Measurements from ENCODE around the gene DDI2.
"Not testable (repeated sequence)": the region's sequence is repeated elsewhere in the genome, so short reads cannot be mapped to it uniquely, and the experiment has no call there.

Gene DDI2

DNA sequence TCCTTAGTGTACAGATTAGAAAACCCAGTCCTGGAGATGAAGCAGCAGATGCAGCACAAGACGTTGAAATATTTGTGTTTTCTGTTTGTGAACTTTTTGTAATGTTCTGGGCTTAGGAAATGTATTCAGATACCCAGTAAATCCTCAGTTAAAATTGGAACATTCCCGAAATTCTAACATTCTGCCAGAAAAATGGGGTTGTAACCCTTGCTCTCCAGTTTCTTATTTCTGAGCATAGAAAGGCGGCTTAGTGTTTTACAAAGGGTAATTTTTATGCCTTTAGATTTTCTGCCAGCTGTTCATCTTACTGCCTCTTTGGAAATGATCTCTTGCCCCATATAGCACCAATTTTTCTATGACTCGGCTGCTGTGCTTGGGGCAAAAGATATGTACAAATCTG, 20.6 kb downstream of the DDI2 start:
- DNase-seq: no peak

DNA sequence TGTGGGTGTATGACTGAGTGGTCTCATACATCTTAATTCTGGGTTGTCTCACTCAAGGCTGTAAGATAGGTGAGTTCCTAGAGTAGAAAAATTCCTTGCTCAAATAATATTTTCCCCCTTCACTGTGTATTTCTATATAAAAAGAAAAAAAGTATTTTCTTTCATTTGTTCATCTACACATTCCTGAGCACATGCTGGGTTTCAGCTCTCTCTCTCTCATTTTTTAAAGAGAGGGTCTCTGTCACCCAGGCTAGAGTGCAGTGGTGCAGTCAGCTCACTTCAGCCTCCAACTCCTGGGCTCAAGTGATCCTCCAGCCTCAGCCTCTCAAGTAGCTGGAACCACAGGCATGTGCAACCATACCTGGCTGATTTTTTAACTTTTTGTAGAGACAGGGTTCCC, 22.0 kb downstream of the DDI2 start:
- DNase-seq: no peak

DNA sequence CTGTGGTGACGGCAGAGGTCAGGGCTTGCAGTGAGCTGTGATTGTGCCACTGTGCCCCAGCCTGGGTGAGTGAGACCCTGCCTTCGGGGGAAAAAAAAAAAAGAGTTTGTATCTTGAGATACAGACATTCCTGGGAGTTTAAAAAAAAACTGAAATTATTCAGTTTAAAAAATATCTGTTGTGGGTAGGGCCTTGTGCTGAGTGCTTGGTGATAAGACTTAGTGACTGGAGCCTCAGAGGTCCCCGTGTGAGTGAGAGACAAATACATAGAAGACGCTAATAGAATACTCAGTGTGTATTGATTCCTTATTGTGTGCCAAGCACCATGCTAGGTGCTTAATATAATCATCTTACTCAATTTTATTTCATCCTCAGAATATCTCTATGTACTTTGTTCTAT, 22.7 kb downstream of the DDI2 start:
- DNase-seq: no peak

DNA sequence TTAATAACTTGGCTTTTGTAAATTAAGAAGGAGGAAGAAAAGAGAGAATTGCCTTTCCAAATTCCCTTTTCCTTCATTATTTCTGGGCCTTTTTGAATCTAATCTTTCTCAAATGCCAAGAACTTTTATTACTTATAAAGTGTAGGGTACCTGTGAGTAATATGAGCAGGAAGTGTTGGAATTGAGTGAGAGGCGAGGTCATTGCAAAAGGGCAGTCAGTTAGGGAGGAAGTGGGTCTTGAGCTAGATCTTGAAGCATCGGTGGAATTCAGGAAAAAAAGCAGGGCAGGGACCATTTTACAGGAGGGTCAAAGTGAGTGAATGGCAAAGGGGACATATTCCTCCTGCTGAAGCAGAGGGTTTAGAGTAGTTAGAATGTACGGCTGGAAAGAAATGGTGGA, 23.4 kb downstream of the DDI2 start:
- DNase-seq: no peak

DNA sequence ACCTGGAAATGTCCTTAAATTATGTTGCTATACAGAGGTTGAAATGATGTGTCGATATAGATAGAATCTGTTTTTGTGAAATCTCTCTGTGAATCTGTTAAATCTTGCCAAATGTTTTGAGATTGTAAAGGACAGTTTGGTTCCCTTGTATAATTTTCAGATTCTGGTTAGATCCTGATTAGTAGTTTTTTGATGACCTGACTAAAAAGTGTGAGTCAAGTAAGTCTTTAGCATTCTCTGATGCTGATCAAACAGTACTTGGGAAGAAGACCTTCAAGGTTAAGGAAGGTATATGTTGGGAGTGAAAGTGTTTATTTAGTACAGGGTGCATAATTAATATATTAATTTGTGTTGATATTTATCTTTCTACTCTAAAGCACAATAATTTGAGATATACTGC, 32.7 kb downstream of the DDI2 start:
- DNase-seq: no peak

DNA sequence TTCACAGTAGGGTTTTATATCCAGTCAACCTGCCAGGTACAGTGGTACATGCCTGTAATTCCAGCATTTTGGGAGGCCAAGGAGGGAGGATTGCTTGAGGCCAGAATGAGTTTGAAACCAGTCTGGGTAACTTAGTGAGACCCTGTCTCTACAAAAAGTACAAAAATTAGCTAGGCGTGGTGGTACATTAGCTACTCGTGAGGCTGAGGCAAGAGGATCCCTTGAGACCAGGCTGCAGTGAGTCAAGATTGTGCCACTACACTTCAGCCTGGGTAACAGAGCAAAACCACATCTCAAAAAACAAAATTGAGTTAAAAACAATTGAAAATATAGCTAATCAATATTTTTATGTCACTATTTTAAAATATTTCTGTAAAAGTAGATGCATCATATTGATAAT, 33.2 kb downstream of the DDI2 start:
- no peak for DNase-seq

DNA sequence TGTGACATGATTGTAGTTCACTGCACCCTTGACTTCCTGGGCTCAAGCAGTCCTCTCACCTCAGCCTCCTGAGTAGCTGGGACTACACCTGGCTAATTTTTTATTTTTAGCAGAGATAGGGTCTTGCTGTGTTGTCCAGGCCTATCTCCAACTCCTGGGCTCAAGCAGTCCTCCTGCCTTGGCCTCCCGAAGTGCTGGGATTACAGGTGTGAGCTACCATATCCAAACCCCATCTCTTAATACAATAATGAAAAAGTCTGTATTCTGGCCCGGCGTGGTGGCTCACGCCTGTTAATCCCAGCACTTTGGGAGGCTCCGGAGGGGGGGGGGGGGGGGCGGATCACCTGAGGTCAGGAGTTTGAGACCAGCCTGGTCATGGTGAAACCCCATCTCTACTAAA, 34.9 kb downstream of the DDI2 start:
- not testable (repeated sequence) for DNase-seq

DNA sequence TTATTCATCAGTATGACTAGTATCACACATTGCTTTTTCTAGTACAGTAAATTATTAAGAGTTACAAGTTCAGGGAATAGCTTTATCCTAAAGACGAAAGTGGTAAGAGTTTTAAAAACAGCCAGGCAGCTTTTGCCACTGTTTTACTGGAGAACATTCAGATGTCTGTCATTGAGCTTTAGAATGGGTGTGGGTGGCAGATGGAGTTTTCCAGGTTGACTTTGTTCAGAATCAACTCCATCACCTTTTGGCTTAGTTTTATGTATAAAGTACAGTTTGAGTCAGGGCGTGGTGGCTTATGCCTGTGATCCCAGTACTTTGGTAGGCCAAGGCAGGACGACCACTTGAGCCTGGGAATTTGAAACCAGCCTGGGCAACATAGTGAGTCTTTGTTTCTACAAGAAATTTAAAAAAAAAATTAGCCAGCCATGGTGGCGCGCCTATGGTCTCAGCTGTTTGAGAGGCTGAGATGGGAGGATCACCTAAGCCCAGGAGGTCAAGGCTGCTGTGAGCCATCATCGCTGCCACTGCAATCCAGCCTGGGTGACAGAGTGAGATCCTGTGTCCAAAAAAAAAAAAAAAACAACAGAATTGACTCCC, 36.9 kb downstream of the DDI2 start:
- DNase-seq: no peak

DNA sequence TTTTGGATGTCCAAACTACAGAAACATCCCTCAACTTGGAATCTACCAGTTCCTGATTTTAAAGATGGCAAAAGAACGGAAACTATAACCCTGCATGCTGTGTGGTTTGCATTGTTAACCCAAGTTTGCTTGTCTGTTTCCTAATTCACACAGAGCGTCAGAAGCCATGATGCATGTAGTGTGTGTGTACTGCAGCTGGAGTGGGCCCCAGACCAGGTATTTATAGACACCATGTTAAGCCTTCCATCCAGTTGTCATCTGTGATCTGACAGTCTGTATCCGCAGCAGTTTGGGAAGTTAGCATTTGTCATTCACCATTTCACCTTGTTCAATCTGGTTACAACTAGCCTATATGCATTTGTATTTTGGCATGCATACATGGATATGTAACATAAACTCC, 39.2 kb downstream of the DDI2 start:
- no peak for DNase-seq

DNA sequence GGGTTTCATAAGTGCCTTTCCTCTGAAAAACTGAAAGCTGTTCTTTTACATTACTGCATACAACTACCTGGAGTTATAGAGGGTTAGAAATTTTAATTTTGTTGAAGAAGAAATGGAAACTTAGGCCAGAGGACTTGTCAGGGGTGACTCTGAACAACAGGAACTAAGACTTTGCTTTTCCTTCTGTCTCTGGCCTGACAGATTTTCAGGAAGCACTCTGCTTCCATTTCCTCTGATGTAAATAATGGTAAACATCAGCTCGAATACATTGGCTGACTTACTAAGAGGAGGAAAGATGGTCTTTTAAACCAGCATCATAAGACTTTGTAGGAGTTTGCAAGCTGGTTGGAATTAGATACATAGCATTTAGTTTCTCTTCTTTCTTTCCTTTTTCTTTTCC, 39.8 kb downstream of the DDI2 start:
- DNase-seq: no peak

DNA sequence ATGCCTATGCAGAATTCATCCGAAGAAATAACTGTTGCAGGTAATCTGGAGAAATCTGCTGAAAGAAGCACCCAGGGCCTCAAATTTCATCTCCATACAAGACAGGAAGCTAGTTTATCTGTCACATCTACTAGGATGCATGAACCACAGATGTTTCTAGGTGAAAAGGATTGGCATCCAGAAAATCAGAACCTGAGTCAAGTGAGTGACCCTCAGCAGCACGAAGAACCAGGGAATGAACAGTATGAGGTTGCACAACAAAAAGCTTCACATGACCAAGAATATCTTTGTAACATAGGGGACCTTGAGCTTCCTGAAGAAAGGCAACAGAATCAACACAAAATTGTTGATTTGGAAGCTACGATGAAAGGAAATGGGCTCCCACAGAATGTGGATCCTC, 42.9 kb downstream of the DDI2 start:
- no peak for DNase-seq

DNA sequence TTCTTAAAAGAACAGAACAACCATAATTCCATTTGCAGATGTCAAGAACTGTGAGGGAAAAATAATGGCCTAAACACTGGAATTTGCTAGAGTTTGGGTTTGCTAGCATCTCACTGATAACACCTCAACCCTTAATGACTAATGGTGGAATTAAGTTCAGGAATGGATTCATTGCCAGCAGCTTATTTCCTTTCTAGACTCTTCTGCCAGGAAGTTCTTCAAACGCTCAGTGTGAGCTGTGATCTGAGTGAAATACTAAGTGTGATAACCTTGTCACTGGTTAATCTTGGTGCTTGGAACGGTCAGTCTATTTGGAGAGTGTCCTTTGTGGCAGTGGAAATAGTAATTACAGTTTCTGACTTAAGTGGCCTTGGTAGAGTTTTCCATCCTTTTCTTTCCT, 45.2 kb downstream of the DDI2 start:
- no peak for DNase-seq

DNA sequence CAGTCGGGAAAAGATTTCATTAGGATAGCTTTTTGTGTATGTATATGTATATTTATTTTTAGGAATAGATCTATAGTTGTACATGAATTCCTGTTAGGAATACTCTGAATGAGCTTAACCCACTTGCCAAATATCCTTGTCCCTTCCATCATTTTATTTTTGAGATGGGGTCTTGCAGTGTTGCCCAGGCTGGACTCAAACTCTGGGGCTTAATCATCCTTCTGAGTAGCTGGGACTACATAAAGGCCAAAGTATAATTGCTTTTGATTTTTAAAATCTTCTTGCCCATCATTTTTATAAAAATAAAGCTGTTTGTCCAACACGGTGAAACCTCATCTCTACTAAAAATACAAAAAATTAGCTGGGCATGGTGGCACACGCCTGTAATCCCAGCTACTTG, 46.7 kb downstream of the DDI2 start:
- DNase-seq: no peak

DNA sequence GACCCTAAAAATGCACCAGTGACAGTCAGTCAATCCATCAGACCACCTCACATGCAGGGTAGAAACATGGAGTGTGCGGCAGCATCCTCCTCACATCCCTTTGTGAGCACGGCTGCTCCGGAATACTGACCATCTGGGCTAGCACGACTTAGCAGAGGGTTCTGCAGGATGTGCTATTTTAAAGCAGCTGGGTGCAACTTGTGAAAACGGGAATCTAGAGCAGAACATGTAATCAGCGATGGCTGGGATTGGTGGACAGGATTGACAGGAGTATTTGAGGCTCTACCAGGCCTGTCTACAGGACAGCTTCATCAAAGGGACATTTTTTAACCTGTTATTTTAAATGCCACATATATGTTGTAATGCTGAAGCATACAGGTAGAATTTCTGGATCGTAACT, 50.1 kb downstream of the DDI2 start:
- DNase-seq: peak; percentile 42

DNA sequence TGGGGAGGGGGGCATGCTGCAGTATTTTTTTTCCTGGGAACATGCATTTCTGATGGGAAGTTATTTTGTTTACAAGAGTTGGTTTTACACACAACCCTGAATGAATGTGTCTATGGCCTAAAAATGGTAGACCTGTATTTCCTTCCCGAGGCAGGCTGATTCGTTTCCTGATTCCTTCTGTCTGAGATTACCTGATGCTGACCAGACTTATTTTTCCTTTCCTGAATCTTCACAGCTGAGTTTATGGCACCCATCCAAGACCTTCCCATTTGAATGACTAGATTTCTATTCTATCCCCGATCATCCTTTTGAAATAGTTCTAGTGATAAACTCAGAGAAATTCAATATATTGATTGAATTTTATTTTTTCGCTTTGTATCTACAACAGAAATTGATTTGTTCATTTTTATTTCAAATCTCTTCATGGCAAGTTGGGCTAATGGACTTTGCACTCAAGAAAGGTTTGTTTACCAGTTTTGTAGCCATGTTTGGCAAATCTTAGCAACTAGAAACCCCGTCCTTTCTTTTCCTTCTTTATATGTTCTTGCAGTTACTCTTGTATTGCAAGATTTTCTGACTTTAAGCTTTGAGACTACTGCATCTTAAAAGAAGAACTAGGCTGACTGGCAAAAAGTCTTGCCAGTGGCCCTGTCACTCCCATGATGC, 51.0 kb downstream of the DDI2 start:
- DNase-seq: no peak

DNA sequence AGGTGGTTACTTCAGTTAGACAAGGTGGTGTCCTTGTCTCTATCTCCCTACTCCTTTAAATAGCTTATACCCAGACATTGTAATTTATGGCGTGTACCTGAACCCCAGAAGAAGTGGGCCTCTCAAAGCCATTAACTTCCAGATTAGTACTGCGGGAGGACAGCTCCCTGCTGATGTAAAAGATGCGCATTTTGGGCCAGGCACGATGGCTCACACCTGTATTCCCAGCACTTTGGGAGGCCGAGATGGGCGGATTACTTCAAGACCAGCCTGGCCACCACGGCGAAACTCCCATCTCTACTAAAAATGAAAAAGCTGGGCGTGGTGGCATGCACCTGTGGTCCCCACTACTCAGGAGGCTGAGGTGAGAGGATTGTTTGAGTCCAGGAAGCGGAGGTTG, 51.8 kb downstream of the DDI2 start:
- no peak for DNase-seq

DNA sequence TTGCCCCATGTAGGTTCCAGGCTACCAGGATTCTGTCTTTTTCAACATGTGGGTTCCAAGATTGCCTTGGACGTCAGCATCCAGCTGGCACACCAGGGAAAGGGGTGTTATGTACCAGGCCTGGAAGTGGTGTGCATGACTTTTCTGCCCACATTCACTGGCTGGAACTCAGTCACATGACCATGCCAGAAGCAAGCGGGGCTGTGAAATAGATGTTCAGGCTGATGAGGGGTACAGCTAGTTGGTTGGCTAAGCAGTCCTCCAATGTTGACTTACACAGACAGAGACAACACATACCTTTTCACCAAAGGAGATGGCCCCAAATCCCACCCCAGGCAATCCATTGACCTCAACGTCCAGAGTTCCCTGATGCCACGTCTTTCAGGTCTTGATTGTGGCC, 52.6 kb downstream of the DDI2 start:
- no peak for DNase-seq

DNA sequence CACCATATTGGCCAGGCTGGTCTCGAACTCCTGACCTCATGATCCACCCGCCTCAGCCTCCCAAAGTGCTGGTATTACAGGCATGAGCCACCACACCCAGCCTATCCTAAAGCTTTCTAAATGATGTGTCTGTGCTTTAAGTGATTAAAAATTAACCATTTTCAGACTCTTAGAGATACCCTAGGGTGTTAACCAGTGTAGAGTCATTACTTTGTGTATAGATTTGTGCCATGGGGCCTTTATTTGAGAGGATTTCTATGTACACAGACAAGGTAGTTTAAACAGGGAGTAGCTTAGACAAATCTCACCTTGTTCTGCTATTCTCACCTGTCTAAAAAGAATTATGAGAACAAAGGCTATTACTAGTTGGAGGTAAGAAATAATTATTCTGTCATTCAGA, 54.2 kb downstream of the DDI2 start:
- DNase-seq: no peak

DNA sequence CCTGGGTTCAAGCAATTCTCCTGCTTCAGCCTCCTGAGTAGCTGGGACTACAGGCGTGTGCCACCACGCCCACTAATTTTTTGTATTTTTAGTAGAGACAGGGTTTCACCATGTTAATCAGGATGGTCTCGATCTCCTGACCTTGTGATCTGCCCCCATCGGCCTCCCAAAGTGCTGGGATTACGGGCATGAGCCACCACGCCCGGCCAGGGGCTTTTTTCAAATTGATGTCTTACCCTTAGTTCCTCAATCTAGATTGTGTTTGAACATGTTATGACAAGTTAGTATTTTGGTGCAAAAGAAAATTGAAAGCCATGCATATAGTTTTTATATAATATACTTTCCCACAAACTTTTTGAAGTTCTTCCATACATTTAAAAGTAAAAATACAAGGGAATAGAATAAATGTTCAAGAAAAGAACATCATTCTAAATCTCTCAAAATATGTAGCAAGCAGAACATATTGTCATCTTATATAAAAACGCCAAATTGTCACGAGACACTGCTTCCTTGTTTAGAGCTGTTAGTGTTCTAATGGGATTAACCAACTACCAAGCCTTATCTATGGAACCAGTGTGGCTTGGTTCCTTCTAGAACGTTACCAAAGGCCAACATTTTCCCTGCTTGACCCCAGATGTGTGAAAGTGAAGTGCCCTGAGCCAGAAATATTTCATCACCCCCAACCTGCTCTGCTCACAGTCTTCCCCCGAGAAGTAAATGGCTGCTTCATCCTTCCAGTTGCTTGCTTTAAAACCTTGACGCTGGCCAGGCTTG, 57.3 kb downstream of the DDI2 start:
- DNase-seq: peak; percentile 23

DNA sequence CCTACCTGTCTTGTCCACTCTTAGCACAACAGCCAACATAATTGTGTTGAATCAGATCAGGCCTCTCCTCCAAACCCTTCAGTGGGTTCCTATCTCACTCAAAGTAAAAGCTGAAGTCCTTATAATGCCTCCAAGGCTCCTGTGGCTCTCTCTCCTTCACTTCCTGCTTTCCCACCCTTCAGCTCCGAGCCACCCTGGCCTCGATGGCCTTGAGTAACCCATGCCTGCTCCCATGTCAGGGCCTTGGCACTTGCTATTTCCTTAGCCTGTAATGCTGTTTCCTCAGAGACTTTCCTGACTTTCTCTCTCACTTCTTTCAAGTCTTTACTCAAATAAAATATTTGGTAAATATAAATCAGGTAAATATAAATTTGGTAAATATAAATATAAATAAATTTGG, 58.8 kb downstream of the DDI2 start:
- no peak for DNase-seq

DNA sequence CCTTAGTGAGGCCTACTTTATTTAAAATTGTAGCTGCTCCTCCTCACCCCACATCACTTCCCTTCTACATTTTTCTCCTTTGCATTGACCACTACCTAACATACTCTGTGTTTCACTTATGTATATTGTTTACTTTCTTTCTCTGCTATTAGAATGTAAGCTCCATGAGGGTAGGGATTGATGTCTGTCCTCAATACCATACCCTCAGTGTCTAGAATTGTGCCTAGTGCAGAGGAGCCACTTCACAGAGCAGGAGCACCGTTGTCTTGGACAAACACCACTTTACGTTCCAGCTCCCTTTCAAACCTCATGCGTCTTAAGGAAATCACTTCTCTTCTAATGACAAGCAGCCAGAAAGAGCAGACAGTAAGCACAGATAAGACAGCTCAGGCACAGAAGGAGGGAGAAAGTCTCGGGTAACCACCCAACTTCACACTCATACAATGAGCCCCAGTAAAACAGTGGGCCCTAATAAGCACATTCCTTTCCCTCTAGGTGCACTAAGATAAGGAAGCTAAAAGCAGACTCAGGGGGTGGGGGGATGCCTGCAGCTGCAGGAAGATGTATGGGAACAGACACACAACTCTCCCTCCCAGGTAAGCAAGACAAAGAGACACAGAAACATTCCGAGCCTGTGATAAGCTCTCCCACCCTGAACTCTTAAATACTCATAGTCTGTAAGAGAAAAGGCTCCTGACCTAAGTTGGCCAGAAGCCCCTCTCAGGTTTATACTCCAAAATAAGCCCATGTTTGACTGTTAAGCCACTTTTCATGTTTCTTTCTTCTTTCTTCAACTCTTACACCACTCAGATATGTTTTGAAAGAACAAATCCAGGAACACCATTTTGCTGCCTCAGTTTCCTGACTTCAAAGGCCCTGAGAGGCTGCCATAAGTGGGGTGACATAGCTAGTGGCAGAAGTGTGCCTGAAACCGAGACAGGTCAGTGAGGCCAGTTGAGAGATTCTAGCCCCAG, 59.7 kb downstream of the DDI2 start:
- DNase-seq: no peak

DNA sequence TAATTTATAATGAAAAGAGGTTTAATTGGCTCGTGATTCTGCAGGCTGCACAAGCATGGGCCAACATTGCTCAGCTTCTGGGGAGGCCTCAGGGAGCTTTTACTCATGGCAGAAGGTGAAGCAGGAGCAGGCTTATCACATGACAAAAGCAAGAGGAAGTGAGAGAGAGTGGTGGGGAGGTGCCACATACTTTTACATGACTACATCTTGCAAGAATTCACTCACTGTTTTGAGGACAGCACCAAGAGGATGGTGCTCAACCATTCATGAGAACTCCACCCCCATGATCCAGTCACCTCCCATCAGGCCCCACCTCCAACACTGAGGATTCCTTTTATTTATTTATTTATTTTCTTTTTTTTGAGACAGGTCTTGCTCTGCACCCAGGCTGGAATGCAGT, 61.3 kb downstream of the DDI2 start:
- no peak for DNase-seq

DNA sequence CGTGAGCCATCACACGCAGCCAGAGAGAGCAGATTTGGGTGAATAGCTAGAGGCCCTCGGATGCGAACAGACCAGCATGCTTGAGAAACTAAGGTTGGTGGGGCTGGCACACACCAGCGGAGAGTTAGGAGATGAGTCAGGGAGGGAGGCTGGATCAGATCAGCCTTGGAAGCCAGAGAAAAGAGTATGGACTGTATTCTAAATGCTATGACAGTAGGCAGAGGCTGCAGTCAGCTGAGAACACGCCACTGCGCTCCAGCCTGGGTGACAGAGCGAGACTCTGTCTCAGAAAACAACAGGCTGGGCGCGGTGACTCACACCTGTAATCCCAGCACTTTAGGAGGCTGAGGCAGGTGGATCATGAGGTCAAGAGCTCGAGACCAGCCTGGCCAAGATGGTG, 62.9 kb downstream of the DDI2 start:
- DNase-seq: no peak
